GM21367 (cell line): ENCODE data around the gene NETO1.

Source experiments
- ATAC-seq: cut with Tn5 transposase; IDR thresholded peaks from one replicate; pipeline ENCODE4 v1.9.1; 2021; ENCODE audit not compliant: unreplicated experiment

Gene NETO1

DNA sequence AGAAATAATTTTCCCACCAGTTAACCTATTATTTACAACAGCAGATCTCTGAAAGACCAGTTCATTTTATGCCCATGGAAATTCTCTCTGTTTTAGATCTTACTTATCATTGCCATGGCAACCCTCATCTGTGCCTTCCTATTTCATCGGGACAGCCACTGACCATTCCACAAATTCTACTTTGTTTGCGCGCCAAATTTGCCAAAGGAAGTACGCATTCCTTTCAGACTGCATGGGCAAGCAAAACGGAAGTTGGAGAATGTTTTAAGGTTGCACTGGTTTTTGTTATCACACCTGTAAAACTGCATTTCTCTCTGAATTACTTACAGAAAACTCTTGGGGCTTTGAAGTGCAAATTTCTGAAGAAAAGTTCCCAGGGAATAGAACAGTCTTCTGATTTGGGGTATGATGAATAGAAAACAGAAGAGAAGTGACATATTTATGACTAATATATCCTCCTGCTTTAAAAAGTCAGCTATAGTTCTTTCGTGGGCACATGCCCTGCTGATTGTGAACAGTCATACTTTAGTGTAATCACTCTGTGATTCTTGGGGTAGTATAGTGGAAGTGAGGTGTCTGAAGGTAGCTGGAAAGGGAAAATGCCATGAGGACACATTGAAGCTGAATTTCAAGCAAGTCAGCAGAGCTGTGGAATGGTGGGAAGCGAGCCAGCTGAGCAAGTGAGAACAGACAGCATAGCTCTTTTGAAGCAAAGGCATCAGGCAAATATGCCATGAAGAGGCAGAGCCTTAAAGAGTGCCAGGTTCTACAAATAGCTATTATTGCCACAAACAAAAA lies 20.9 kb downstream of the NETO1 start:
- no peak for ATAC-seq

DNA sequence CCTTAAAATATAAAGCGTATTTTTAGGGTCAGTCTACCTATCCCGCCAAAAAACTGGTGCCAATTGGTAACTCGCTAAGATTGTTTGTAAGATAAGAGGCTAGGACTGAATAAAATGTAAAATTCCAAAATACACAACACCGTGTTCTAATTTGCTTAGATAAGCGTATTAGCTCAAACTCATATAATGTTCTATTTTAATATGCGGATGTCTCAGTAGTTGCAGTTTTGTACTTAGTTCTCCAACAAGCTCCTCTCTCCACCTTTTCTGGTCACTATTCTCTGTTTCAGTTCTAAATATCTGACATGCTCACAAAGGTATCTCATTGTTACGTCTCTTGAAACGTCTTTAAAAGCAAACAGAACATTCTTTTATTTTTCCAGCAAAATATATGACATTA lies 24.0 kb downstream of the NETO1 start:
- no peak for ATAC-seq

DNA sequence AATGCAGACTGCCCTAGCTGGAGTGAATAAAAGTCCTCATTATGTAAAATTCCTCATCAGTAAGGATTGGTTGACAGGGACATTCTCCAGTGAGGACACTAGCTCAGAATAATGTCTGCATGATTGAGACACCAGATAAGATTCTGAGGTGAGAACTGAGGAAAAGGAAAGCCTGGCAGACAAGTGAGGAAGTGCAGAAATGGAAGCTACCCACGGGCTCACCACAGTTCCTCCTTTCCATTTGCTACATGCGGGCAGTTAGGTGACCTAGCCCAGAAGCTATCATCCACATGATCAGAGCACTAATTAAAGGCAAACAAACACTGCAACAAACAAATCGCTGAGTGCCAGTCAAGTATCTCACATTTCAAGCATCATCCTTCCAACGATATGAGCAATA lies 27.7 kb downstream of the NETO1 start:
- no peak for ATAC-seq

DNA sequence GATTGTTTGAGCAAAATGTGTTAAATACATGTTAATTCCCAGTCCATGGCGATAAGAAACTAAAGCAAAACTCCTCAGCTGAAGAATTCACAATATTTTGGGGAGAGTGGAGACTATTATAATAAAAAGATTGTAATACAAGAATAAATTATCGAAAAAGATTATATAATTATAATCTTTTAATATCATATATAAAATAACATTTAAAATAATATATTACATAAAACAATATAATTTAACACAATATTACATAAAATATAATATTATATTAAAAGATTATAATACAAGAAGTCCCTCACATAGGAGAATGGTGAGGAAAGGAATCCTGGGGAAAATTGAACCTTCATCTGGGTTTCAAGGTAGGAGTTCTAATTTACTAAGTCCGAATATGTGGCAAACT lies 33.1 kb downstream of the NETO1 start:
- ATAC-seq: no peak

DNA sequence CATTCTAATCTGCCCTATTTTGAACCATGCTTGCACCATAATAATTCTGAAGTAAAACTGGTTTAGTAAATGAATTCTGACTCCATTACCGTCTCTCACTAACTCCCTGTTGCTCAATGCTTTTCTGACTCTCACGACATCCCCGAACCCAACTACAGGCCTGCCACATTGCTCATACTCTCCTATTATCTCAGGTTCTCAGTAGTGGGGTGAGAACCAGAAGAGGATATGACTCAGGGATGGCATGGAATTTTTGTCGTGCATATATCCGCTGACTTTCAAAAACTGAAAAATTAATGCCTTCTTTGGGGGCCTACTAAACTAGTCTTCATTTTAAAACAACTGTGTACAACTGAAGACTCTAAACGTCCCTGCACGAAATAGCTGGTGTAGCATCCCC lies 34.3 kb downstream of the NETO1 start:
- no peak for ATAC-seq

DNA sequence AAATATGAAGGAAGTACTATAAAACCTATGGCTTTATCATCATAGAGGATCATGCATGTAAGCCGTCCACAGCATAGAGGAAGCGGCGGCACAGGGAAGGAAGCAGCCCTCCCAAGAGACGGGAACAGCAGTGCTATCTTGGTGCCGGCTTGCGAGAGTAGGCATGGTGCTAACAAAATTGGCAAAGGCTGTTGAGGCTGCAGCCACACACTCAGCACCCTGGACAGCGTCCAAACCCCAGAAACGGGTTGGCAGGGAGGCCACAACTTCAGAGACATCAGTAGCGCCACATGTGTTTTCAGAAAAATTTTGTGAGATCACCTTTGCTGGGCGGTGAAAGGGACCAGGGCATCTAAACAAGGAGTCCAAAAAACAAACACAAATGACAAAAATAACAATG lies 37.7 kb downstream of the NETO1 start:
- no peak for ATAC-seq

DNA sequence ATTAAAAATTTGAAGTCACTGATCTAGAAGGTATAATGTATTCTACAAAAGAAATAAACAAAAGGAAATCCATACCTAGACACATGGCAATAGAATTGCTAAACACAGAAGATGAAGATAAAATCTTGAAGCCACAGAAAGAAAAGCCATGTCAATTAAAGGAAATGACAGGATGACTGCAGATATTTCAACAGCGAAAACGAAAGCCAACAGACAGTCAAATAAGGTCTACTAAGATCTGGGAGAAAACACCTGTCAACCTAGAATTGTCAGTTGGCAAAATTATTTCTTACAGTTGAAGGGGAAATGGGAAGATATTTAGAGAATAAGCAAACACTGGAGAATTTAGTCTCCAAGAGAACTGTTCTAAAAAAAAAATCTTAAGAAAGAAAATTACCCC lies 39.2 kb downstream of the NETO1 start:
- ATAC-seq: no peak

- ATAC-seq: no peak
Observed at GRCh38 chr18:72826736-72827135, 41.1 kb downstream of the NETO1 start.

GRCh38 chr18:72823345-72823744 lies 44.4 kb downstream of the NETO1 start:
- ATAC-seq: no peak

- no peak for ATAC-seq
Observed at GRCh38 chr18:72822202-72822601, 45.6 kb downstream of the NETO1 start.

GRCh38 chr18:72820571-72820970 lies 47.2 kb downstream of the NETO1 start:
- no peak for ATAC-seq

DNA sequence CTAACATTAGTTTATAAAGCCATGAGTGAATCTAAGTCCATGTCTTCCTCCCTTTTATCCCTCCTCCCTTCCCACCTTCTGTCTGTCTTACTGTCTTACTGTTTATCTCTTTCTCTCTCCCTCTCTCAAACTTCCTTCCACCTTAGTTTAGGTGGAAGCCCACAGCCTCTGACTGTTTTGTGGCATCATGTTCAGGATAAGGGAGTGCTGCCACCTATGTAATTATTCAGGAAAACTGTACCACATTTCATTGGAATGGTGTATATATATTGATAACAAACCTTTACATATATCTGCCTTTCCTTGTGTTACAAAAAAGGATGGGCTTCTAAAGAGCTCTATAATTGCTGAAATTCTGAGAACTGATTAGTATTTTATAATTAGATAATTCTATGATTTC lies 48.7 kb downstream of the NETO1 start:
- ATAC-seq: no peak

DNA sequence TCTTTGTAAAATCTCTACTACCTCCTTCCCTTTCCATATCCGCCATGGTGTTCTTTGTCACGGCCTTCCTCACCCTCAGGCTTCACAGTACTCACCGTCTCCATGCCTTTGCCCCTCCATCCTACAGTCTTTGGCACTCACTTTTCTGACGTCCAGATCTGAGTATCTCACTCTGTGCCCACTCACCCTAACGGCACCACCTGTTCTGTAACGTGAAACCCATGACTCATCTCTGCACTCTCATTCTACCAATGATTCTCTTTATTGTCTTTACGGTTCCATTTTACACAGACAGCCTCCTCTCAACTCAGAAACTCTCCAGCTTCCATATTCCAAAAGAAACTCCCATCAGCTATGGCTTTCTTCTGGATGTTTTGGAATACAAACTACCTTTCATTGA lies 56.7 kb downstream of the NETO1 start:
- no peak for ATAC-seq

- no peak for ATAC-seq
Observed at GRCh38 chr18:72808680-72809079, 59.1 kb downstream of the NETO1 start.

DNA sequence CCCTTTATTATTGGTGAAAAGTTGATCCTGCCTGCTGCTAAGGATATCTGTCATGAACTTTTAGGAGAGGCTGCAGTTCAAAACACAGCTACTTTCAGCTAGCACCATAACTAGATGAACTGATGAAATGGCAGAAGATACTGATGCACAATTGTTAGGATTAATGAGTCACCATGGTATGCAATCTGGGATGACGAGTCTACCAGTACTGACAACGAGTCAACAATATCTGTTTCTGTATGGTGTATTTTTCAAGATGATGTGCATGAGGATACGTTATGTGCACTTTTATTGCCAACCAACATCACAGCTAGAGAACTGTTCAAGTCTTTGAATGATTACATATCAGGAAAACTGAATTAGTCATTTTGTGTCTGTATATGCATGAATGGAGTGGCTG lies 68.7 kb downstream of the NETO1 start:
- ATAC-seq: no peak

- no peak for ATAC-seq
Observed at GRCh38 chr18:72783530-72783929, 84.3 kb downstream of the NETO1 start.

DNA sequence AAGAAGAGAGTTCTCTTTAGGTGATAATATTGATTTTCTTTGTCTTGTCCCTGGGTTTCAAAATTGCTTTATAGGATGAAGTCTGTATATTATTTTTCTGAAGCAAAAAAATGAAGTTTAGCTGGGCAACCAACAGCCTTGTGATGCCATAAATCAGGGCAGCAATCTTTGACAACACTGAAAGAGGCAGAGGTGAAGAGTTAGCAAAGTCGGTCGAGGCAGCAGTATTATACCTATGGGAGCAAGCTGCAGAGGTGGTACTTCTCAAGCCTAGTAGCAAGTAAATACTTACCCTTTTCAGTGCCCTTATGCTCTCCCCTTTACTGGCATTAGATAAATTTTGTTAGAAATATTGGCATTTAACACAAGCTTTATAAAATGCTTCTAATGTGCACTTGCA lies 92.9 kb downstream of the NETO1 start:
- ATAC-seq: no peak

- no peak for ATAC-seq
Observed at GRCh38 chr18:72772916-72773315, 94.9 kb downstream of the NETO1 start.

- no peak for ATAC-seq
Observed at GRCh38 chr18:72768681-72769229, 99.0 kb downstream of the NETO1 start.

DNA sequence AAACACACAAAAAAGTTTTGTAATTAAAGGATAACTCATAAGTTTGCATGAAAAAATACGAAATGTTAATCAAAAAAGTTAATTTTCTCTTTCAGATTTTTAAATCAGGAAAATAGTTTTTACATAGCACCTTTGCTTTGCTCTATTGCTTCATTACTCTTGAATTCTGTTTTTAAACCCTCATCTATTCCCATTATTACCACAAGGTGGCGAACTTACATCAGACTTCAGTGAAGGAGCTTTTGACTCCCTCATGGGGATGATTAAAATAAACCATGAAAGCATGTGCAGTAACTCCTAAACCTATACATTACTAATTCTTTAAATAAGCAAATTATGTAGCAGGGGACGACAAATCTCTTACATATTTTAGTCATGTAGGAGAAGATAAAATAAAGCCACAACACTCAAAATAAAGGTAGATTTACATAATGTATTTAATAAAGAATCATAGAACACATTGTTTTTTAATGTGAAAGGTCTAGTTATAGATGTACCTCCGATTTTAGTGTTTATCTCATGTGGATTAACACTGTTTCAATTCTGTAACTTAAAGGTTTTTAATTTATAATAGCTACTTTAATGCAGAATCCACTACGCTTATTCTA lies 105.2 kb downstream of the NETO1 start:
- peak; percentile 76 for ATAC-seq

DNA sequence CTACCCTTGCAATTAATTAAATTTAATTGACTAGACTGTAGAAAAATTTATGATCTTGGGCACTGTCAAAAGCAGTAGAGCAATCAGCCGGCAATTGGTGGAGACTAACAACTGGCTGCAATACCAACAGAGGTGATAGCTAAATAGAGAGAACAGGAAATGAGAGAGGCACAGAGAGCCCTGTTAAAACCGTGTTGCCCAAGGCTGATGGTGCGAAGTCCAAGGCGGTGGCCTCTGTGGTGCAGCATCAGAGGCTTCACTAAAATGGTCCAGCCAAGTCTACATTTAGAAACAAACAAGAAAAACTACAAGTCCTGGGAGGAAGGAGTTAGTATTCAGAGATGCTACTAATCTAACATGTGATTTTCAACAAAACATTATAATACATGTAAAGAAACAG lies 115.6 kb downstream of the NETO1 start:
- ATAC-seq: no peak

DNA sequence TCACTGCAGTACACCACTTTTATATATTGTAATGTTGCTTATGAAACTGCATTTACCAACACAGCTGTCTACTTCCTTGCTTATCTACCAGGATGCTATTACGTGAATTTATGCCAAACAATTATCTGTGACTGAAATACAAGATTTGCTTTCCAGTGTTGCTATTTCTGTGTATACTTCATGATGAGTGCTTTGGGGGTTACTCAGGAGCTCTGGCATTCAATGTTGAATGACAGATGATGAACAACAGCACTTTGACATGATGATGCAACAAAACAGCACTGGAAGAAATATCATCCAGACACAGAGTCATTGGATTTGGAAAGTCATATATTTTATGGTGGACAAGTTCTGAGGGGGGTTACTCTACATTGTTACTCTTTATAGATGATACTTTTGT lies 125.8 kb downstream of the NETO1 start:
- ATAC-seq: no peak

- ATAC-seq: no peak
Observed at GRCh38 chr18:72738136-72738535, 129.7 kb downstream of the NETO1 start.
